Left lung (tissue), 10 donors: ENCODE results near the gene RAB5IF. TPM values are rescaled to one million over a fixed set of nuclear protein-coding genes. Genes with fewer than 3 reads are reported as not detected.
A peak's percentile ranks its signal among the peaks of the same experiment; 100 is the strongest.

ENCODE experiments used
- ATAC-seq: fragments of 200-7000 bp; cut with Tn5 transposase; one replicate; pipeline ENCODE4 v1.9.1; 2020; ENCODE audit warnings: moderate library complexity
- DNase-seq, 4 donors: peaks; one replicate each; pipeline ENCODE4 v3.0.0-alpha.2; 2013 to 2020
- H3K27ac ChIP-seq, 2 donors: fragments of 200-600 bp; sonication (generic) in 1 of 2; one replicate each; pipeline versions ENCODE4 v1.5.0 to v1.8.0; 2020 to 2021
- H3K27me3 ChIP-seq, 2 donors: fragments of 200-600 bp; sonication (generic) in 1 of 2; one replicate each; pipeline versions ENCODE4 v1.5.0 to v1.8.0; 2020 to 2021
- H3K36me3 ChIP-seq, 2 donors: fragments of 200-600 bp; sonication (generic) in 1 of 2; one replicate each; pipeline versions ENCODE4 v1.5.0 to v1.8.0; 2020 to 2021
- H3K4me1 ChIP-seq, 2 donors: fragments of 200-600 bp; one replicate each; pipeline ENCODE4 v1.8.0; 2021
- H3K4me3 ChIP-seq, 2 donors: fragments of 200-600 bp; sonication (generic) in 1 of 2; one replicate each; pipeline versions ENCODE4 v1.5.0 to v1.8.0; 2020 to 2021; ENCODE audit warnings: mild to moderate bottlenecking in 1 of 2
- H3K9me3 ChIP-seq, 2 donors: fragments of 200-600 bp; sonication (generic) in 1 of 2; one replicate each; pipeline versions ENCODE4 v1.5.0 to v1.8.0; 2020 to 2021
- intact Hi-C, 2 donors: fragments of 100-400 bp; cut with DNase I; formaldehyde crosslinking; loops; one replicate each; pipeline versions ENCODE4 v1.11.2 to v1.14.2; 2022
- polyA plus RNA-seq, 6 donors: library from polyadenylated mRNA; unstranded; fragments of 120-200 nt; gene quantifications; one replicate each; pipeline ENCODE4 v1.2.1, GENCODE V29; 2013; ENCODE audit not compliant: insufficient read length in 6 of 6
- total RNA-seq, 2 donors: library from RNA; stranded (reverse); fragmentation: NEBNext Ultra II Directional; extraction: Animal tissue kit (Norgen Biotek cat#: 25700); gene quantifications; one replicate each; pipeline ENCODE4 v1.2.1, GENCODE V29; 2021
- TF ChIP-seq, protein P1 (sequence below), 2 donors: fragments of 200-600 bp; sonication (generic) in 1 of 2; IDR thresholded peaks; one replicate each; pipeline versions ENCODE4 v1.5.0 to v1.8.0; 2021; ENCODE audit warnings: antibody characterized with exemption in 2 of 2
- donor health status: DM: no; HTN: yes; CAD: no.
- donor health status: DM: no; HTN: no; CAD: no.

Gene RAB5IF
- total and polyA plus RNA-seq, 8 donors: 42.2 to 167 (median 48.3) TPM

DNA sequence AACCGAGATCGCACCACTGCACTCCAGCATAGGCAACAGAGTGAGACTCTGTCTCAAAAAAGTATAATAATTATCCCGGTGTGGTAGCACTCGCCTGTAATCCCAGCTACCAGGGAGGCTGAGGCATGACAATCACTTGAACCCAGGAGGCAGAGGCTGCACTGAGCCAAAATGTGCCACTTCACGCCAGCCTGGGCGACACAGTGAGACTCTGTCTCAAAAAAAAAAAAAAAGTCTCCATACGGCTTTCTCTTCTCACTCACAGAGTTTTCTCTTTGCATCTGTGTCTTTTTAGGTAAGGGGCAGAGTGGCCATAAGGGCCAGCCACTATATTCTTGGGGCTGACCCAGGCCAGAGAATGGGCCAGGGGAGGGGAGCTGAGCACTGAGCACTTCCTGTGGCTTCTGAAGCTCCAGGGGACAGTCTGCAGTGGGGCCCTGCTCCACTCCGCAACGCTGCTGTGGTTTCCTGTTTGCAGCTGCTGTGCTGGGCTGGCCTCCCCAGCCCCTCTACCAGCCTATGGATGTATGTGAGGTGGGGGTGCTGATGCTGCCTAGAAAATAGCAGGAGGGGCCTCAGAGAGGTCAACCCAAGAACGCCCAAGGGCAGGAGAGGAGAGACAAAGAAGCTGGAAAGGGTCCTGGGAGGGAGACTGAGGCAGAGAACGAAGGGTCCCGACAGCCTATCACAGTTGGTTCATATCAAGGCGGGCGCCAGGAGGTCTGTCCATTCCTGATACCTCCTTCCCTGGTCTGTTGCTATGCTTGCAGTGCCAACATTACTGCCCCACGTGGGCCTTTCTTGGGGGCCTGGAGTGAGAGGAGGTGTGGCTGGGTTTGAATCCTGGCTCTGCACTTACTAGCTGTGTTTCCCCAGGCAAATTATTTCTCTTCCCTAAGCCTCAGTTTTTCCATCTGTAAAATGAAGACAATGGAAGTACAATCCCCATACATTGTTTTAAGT lies 24.4 kb downstream of the RAB5IF start:
- DNase-seq (peak in 1 of 4 donors; percentile 76), ATAC-seq (no peak)
- intact Hi-C loops: no loop called here

DNA sequence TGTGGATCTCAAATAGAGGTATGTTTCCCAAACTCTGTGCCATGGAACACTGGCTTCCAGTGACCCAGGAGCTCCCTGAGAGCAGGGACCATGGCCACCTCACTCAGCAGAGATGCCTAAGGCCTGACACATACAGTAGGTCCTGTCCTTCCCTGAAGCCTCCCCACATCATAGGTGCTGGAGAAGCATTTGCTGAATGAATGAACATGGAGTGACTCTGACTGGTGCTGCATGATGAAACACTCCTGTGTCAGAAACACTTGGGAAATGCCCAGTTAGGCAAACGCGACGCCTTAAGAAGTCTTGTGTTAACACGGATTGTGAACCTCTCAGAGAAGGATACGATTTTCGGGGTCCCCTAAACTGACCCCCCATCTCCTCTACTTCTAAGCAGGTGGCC lies 26.1 kb downstream of the RAB5IF start:
- TF ChIP-seq, protein P1, sequence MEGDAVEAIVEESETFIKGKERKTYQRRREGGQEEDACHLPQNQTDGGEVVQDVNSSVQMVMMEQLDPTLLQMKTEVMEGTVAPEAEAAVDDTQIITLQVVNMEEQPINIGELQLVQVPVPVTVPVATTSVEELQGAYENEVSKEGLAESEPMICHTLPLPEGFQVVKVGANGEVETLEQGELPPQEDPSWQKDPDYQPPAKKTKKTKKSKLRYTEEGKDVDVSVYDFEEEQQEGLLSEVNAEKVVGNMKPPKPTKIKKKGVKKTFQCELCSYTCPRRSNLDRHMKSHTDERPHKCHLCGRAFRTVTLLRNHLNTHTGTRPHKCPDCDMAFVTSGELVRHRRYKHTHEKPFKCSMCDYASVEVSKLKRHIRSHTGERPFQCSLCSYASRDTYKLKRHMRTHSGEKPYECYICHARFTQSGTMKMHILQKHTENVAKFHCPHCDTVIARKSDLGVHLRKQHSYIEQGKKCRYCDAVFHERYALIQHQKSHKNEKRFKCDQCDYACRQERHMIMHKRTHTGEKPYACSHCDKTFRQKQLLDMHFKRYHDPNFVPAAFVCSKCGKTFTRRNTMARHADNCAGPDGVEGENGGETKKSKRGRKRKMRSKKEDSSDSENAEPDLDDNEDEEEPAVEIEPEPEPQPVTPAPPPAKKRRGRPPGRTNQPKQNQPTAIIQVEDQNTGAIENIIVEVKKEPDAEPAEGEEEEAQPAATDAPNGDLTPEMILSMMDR (IDR thresholded peaks at IDR 0.05): no peak
- DNase-seq (no peak), ATAC-seq (no peak)
- Histone ChIP-seq H3K27ac (no peak overlapping the region), H3K4me3 (no peak overlapping the region), H3K9me3 (no peaks in the 10 kb centered on the region), H3K27me3 (no peaks in the 10 kb centered on the region), H3K36me3 (no peaks in the 10 kb centered on the region), H3K4me1 (peaks cover 0 to 11% of the 10 kb centered on the region in 2 donors)
- intact Hi-C loops: no loop called here

More for the DNA sequence above, 24.4 kb downstream of the RAB5IF start:
- H3K36me3 ChIP-seq: no peaks in the 10 kb centered on the region
- no peak overlapping the region for H3K4me3 ChIP-seq
- TF ChIP-seq, protein P1 (IDR thresholded peaks at IDR 0.05): no peak
- no peaks in the 10 kb centered on the region for H3K27me3 ChIP-seq
- peaks cover 0 to 11% of the 10 kb centered on the region in 2 donors for H3K4me1 ChIP-seq
- H3K27ac ChIP-seq: peak overlapping the region in 1 of 2 donors; percentile 37
- no peaks in the 10 kb centered on the region for H3K9me3 ChIP-seq

DNA sequence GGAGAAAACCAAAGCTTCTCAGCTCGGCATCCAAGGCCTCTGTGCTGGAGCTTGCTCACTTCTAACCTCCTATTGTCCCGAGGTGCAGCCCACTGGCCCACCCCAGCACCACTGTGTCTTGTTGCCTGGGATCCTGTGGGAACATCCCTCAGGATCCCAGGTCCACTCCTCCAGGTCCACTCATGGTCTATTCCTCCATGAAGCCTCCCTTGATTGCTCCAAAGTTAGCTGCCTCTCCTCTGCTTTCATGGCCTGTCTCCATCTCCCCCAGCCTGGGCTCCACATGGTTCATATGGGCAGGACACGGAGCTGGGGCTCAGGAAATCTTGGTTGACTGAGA lies 26.5 kb downstream of the RAB5IF start:
- intact Hi-C loops: no loop called here
- H3K4me3 ChIP-seq: no peak overlapping the region
- TF ChIP-seq, protein P1 (IDR thresholded peaks at IDR 0.05): no peak
- no peaks in the 10 kb centered on the region for H3K9me3 ChIP-seq
- DNase-seq: no peak
- no peak overlapping the region for H3K27ac ChIP-seq
- H3K27me3 ChIP-seq: no peaks in the 10 kb centered on the region
- no peak for ATAC-seq
- peaks cover 0 to 11% of the 10 kb centered on the region in 2 donors for H3K4me1 ChIP-seq
- H3K36me3 ChIP-seq: no peaks in the 10 kb centered on the region

DNA sequence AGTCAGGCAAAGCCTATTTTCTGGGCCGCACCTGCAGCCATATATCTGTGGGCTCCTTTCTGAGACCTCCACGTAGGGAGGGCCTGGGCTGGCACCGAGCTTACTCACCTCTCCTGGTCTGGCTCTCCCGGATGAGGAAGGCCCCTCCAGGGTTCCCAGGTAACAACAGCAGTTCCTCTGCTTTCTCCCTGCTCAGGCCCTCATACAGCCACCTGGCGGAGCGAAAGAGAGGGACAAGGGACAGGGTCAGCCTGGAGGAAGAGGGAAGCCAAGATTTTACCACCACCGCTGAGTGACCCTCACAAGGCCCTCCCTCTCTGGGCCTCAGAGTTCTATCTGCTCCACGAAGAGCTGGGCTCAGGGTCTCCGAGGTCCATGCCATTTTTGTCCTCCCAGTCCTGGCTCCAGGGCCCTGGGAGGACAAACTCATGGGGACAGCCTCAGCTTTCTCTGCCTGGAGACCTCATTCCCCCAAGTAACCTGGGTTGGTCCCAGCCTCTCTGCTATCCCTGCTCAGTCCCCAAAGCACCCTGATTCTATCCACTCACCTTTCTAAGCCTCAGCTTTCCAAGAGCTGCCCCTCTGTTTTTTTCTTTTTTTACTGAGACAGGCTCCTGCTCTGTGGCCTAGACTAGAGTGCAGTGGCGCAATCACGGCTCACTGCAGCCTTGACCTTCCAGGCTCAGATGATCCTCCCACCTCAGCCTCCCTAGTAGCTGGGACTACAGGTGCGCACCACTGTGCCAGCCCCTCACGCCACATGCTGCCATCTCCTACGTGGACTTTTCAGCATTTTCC lies 27.1 kb downstream of the RAB5IF start:
- intact Hi-C loops: no loop called here
- Histone ChIP-seq H3K4me3 (no peak overlapping the region), H3K27me3 (no peaks in the 10 kb centered on the region), H3K9me3 (no peaks in the 10 kb centered on the region), H3K4me1 (peaks cover 0 to 11% of the 10 kb centered on the region in 2 donors), H3K27ac (no peak overlapping the region), H3K36me3 (no peaks in the 10 kb centered on the region)
- TF ChIP-seq, protein P1 (IDR thresholded peaks at IDR 0.05): no peak
- DNase-seq: no peak
- no peak for ATAC-seq

DNA sequence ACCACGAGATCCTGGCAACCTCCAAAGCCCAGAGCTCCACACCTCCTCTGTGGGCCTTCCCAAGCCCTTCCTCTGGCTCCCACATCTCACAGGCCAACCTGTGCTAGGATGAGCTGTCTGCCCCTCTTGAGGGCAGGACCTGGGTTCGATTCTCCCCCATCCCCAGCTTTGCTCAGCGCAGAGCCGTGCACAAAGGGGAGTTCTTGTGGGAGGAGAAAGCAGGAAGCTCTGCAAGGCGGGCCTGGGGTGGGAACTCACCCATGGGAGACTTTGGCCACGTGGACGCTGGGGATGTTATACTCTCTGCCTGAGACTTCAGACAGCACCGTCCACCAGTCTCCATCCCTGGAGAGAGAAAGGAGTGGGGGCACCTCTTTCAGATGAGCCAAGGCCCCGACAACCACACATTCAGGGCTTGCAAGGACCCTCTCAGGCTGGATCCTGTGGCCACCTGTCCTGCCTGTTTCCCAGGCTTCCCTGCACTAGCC lies 27.8 kb downstream of the RAB5IF start:
- Histone ChIP-seq H3K4me1 (peaks cover 0 to 11% of the 10 kb centered on the region in 2 donors), H3K27me3 (no peaks in the 10 kb centered on the region), H3K9me3 (no peaks in the 10 kb centered on the region), H3K27ac (no peak overlapping the region), H3K4me3 (no peak overlapping the region), H3K36me3 (no peaks in the 10 kb centered on the region)
- ATAC-seq: no peak
- TF ChIP-seq, protein P1 (IDR thresholded peaks at IDR 0.05): no peak
- no peak for DNase-seq
- intact Hi-C loops: no loop called here
